KBM-7 (cell line): ENCODE results near the gene CACNG7.
A peak's percentile ranks its signal among the peaks of the same experiment; 100 is the strongest.

ENCODE experiments used
- DNase-seq: peaks from one replicate; pipeline ENCODE4 v3.0.0-alpha.2; 2015
- in situ Hi-C: fragments of 300-500 bp; cut with MboI; formaldehyde crosslinking; loops from 2 replicates; pipeline ENCODE4 v1.14.3; 2020; ENCODE audit warnings: low sequenced_read_pairs, low pct_unique_long_range_greater_than_20kb, mixed read lengths

Gene CACNG7

DNA sequence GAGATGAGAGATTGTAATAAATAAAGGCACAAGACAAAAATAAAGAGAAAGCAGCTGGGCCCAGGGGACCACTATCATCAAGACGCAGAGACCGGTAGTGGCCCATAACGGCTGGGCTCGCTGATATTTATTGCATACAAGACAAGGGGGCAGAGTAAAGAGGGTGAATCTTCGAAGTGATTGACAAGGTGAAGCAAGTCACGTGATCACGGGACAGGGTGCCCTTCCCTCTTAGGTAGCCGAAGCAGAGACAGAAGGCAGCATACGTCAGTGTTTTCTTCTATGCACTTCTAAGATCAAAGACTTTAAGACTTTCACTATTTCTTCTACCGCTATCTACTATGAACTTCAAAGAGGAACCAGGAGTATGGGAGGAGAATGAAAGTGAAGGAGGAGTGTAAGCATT is 31.7 kb upstream of the CACNG7 start:
- in situ Hi-C loops = no loop called here
- DNase-seq = no peak

DNA sequence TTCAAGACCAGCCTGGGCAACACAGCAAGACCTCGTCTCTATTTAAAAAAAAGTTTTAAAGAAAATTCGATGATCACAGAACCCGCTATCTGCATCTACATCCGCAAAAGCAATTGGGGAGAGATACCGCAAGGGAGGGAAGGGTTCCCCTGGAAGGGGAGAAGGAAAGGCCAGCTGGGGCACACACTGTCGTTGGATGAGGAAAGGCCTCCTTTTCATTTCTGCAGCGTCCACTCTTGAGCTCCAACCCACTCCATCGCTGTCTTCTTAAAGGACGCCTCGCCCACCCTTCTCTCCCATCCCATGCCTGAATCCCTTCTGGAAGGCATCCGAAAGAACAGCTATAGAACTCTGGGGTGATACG is 30.3 kb upstream of the CACNG7 start:
- in situ Hi-C loops = no loop called here
- DNase-seq = no peak

GRCh38 chr19:53879140-53880081 is 29.7 kb upstream of the CACNG7 start:
- DNase-seq = peak; percentile 88
- in situ Hi-C loops = no loop called here

GRCh38 chr19:53880711-53881481 is 28.2 kb upstream of the CACNG7 start:
- in situ Hi-C loops = no loop called here
- DNase-seq = no peak

- in situ Hi-C loops = no loop called here
- DNase-seq = peak; percentile 43
Observed at GRCh38 chr19:53881482-53882390, 27.3 kb upstream of the CACNG7 start, which contains the start of gene PRKCG. PRKCG (plus strand) TSS chr19:53882197; CDS start chr19:53882495, 298 bp downstream.

DNA sequence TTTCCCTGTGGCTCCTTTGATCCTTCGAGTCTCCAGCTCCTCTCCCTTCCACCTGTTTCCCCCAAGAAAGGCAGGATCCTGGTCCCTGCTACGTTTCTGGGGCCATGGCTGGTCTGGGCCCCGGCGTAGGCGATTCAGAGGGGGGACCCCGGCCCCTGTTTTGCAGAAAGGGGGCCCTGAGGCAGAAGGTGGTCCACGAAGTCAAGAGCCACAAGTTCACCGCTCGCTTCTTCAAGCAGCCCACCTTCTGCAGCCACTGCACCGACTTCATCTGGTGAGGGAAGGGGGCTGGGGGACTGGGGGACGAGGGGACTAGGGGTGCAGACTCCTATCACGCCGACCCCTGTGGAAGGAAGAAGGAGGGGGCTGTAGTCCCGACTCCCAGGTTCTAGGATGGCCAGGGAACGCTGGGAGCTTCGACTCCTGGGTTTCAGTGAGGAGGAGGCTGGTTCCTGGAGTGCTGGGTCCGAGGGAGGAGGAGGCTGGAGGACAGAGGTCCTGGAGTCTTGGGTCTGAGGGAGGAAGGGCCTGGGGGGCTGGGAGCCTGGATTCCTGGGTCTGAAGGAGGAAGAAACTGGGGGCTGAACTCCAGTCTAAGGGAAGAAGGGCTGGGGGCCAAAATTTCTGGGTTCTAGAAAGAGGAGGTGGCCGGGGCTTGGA is 26.6 kb upstream of the CACNG7 start:
- DNase-seq = no peak
- in situ Hi-C loops = no loop called here

- DNase-seq = no peak
- in situ Hi-C loops = no loop called here
Observed at GRCh38 chr19:53883231-53883661, 25.8 kb upstream of the CACNG7 start.

DNA sequence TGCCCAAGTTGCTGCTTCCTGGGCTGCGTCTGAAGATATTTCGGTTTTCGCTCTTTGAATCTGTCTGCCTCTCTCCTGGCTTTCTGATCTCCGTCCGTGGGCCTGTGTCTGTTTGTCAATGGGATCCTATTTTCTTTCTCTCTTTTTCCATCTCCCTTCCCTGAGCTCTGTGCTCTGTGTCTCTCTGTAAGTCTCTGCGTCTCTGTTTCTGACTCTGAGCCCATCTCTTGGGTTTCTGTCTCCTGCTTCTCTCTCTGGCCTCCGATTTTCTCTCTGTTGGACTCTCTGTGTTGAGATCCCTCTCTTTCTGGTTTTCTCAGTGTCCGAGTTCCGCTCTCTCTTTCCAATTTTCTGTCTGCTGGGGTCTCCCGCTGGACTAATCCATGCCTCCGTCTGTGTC is 25.3 kb upstream of the CACNG7 start:
- in situ Hi-C loops = no loop called here

DNA sequence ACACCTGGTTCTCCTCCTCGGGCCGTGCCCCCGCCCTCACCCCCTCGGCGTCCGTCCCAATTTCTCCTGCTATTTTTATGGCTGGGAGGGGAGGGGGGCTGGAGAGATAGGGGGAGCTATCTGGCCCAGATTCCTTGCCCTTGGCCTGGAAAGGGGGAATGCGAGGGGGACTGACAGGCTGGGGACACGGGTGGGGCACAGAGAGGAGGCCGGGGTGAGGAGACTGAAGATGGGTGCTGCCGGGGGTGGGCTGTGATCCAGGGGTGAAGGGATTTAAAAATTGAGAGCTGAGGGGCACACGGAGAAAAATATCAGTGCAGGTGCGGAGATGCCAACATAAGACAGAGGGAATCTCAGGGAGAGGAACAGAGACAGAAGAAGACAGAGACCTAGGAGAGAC is 24.8 kb upstream of the CACNG7 start:
- in situ Hi-C loops = no loop called here
- no peak for DNase-seq

More for the DNA sequence above, 25.3 kb upstream of the CACNG7 start:
- DNase-seq = no peak

GRCh38 chr19:53885036-53885435 is 24.0 kb upstream of the CACNG7 start:
- in situ Hi-C loops = no loop called here

DNA sequence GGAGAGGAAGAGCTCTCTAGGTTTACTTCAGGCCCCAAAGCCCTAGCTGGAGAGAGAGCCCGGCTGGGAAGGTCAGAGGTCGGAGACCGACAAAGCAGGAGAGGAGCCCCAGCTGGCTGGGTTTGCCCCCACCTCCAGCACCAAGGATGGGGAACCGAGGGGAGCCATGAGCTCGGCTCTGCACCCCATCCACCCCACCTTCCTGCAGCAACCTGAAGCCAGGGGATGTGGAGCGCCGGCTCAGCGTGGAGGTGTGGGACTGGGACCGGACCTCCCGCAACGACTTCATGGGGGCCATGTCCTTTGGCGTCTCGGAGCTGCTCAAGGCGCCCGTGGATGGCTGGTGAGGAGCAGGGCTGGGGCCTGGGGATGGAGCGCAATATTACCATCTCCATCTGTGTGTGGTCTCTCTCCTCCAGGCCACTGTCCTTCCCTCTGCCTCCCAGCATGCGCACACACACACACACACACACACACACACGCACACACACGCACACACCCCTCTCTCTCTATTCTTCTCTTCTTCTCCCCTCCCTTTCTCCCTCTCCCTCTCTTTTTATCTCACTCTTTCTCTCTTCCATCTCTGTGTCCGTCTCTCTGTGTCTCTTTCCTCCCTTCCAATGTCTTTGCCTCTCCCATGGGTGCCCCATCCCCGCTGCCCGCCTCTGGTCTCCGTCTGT is 16.6 kb upstream of the CACNG7 start:
- no peak for DNase-seq
- in situ Hi-C loops = no loop called here

More at GRCh38 chr19:53885036-53885435, 24.0 kb upstream of the CACNG7 start:
- DNase-seq = no peak

GRCh38 chr19:53892981-53893325 is 16.1 kb upstream of the CACNG7 start:
- in situ Hi-C loops = no loop called here
- no peak for DNase-seq

GRCh38 chr19:53894707-53895106 is 14.4 kb upstream of the CACNG7 start:
- no peak for DNase-seq
- in situ Hi-C loops = no loop called here

- DNase-seq = no peak
- in situ Hi-C loops = no loop called here
Observed at GRCh38 chr19:53896682-53897081, 12.4 kb upstream of the CACNG7 start.

DNA sequence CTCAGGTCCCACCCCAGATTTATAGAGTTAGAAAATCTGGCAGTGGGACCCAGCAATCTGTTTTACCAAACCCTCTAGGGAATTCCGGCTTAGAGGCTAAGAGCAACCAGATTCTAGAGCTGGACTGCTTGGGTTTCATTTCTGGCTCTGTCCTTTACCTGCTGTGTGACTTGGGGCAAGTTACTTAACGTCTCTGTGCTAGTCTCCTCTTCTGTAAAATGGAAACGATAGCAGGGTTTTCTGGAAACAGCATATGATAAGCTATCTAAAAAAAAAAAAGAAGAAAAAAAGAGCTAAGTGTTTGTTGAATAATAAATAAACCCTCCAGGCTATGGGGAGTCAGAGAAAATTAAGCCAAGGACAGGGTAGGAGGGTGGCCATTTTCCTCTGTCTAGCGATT is 11.6 kb upstream of the CACNG7 start:
- DNase-seq = no peak

DNA sequence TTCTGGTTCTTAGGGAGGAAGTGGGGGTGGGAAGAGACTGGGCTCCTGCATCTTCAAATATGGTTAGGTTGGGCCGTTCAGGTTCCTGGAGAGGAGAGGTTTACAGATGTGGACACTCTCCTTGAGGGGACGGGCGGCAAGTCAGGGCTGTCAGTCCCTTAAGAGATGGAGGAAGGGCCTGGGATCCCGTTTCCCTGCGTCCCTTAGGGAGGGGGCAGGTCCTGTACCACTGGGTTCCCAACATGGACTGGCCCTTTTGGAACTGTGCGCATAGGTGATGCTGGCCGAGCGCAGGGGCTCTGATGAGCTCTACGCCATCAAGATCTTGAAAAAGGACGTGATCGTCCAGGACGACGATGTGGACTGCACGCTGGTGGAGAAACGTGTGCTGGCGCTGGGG is 10.9 kb upstream of the CACNG7 start:
- in situ Hi-C loops = no loop called here
- DNase-seq = no peak

More for the DNA sequence above, 11.6 kb upstream of the CACNG7 start:
- in situ Hi-C loops = no loop called here

GRCh38 chr19:53898636-53899341 is 10.3 kb upstream of the CACNG7 start:
- DNase-seq = no peak
- in situ Hi-C loops = no loop called here
